Gastrocnemius medialis (tissue), 4 donors: ENCODE results near the gene RGP1.

ENCODE experiments used
- CTCF ChIP-seq, 5 experiments: fragments of 450-650 bp in 3 of 5; fragments of 200-600 bp in 2 of 5; sonication (generic) in 2 of 5; IDR thresholded peaks in 4 of 5; conservative IDR thresholded peaks in 1 of 5; 1 replicate in 4 of 5; 2 replicates in 1 of 5; pipeline ENCODE4 v1.5.1; 2016 to 2019; ENCODE audit warnings: antibody characterized with exemption in 5 of 5, mild to moderate bottlenecking in 3 of 5, moderate library complexity in 3 of 5
- POLR2A ChIP-seq, 2 donors: fragments of 450-650 bp; IDR thresholded peaks; one replicate each; pipeline ENCODE4 v1.6.1; 2017; ENCODE audit warnings: antibody characterized with exemption in 2 of 2, mild to moderate bottlenecking in 2 of 2, moderate library complexity in 2 of 2

GRCh38 chr9:35800530-35800929, 51.4 kb downstream of the RGP1 start:
- TF ChIP-seq POLR2A (IDR thresholded peaks at IDR 0.05) (no peak), CTCF (IDR thresholded peaks at IDR 0.05 in 4 of 5, conservative IDR thresholded peaks at IDR 0.05 in 1 of 5) (no peak)
